HG03280 (cell line): ENCODE measurements around the gene LSM3.

Experiments used
- ATAC-seq: cut with Tn5 transposase; IDR thresholded peaks from one replicate; pipeline ENCODE4 v1.9.1; 2021; ENCODE audit warnings: mild to moderate bottlenecking, moderate library complexity; ENCODE audit not compliant: unreplicated experiment

Gene LSM3

GRCh38 chr3:14194865-14195264, 16.2 kb downstream of the LSM3 start:
- no peak for ATAC-seq

GRCh38 chr3:14199641-14200040, 21.0 kb downstream of the LSM3 start:
- no peak for ATAC-seq

GRCh38 chr3:14200276-14200675, 21.7 kb downstream of the LSM3 start:
- no peak for ATAC-seq

GRCh38 chr3:14200841-14201240, 22.2 kb downstream of the LSM3 start:
- ATAC-seq = no peak

- no peak for ATAC-seq
Observed at GRCh38 chr3:14201940-14202684, 23.5 kb downstream of the LSM3 start.

GRCh38 chr3:14202874-14203520, 24.4 kb downstream of the LSM3 start:
- ATAC-seq = no peak

GRCh38 chr3:14203521-14204079, 25.0 kb downstream of the LSM3 start:
- no peak for ATAC-seq

GRCh38 chr3:14204515-14205284, 26.1 kb downstream of the LSM3 start:
- ATAC-seq = no peak

- no peak for ATAC-seq
Observed at GRCh38 chr3:14206548-14207177, 28.0 kb downstream of the LSM3 start.

GRCh38 chr3:14208168-14208567, 29.6 kb downstream of the LSM3 start:
- no peak for ATAC-seq

- no peak for ATAC-seq
Observed at GRCh38 chr3:14208977-14209394, 30.4 kb downstream of the LSM3 start.

GRCh38 chr3:14209581-14210289, 31.1 kb downstream of the LSM3 start:
- ATAC-seq = no peak

GRCh38 chr3:14210290-14210688, 31.7 kb downstream of the LSM3 start:
- no peak for ATAC-seq

GRCh38 chr3:14210843-14211594, 32.4 kb downstream of the LSM3 start:
- ATAC-seq = no peak

GRCh38 chr3:14211621-14212020, 33.0 kb downstream of the LSM3 start:
- ATAC-seq = no peak

GRCh38 chr3:14212032-14212431, 33.4 kb downstream of the LSM3 start:
- no peak for ATAC-seq

- no peak for ATAC-seq
Observed at GRCh38 chr3:14213066-14213774, 34.6 kb downstream of the LSM3 start.

- ATAC-seq = no peak
Observed at GRCh38 chr3:14214764-14215163, 36.1 kb downstream of the LSM3 start.
